Activated T-helper 9 cell treated with anti-CD3 and anti-CD28 coated beads, Interleukin-2, amount 50 U/mL, for 16 hours (primary cell): ENCODE data around the gene BLVRA.
A peak's percentile ranks its signal among the peaks of the same experiment; 100 is the strongest.
"Not testable (repeated sequence)": the region's sequence is repeated elsewhere in the genome, so short reads cannot be mapped to it uniquely, and the experiment has no call there.

Experiments used
- DNase-seq: peaks from one replicate; pipeline ENCODE4 v3.0.0-alpha.2; 2020; ENCODE audit warnings: low read depth

BLVRA gene

DNA sequence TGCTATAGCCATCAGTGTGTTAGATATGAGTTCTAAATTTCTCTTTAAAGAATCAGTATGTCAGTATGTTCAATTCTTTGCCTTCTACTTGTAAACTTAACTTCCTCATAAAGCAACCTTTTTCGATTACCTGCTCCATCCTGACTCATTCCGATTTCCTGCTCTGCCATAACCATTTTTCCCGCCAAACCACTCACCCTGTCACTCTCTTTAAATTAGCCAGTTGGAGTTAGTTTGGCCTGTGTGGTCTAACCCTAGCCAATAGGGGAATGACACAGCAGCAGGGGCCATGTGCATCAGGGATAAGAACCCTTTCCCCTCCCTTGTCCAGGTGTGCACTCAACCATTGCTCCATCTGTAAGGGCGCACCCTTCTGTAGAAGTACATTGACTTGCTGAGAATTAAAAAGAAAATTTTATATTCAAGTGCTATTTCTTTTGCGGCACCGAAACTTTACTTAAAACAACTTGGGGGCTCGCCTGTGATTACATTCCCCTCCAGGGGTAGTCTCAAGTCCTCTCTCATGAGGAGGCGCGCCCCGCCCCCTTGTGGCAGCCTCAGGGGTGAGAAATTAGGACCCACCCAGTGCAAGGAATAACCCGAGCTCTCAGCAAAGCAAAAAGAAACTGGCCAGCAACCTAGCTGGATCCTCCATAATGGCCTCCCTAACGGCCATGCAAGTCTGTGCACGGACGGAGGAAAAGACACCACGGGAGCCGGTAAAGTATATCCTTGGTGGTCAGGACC, 51.9 kb downstream of the BLVRA start:
- DNase-seq, result peak; percentile 9

DNA sequence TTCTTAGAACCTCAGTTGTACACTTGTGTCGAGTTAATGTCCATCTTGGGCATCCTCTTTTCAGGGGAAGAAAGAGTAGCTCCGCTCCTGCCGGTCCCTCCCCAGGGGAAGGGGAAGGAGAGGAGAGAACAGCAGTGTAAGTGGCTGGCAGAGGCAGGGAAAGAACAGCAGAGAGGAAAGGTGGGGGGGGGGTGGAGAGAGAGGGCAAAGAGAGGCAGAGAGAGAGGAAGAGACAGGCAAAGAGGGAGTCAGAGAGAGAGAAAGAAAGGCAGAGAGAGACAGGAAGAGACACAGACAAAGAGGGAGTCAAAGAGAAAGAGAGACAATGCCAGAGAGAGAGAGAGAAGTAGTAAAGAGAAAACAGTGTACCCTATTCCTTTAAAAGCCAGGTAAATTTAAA, 56.9 kb downstream of the BLVRA start:
- no peak for DNase-seq

DNA sequence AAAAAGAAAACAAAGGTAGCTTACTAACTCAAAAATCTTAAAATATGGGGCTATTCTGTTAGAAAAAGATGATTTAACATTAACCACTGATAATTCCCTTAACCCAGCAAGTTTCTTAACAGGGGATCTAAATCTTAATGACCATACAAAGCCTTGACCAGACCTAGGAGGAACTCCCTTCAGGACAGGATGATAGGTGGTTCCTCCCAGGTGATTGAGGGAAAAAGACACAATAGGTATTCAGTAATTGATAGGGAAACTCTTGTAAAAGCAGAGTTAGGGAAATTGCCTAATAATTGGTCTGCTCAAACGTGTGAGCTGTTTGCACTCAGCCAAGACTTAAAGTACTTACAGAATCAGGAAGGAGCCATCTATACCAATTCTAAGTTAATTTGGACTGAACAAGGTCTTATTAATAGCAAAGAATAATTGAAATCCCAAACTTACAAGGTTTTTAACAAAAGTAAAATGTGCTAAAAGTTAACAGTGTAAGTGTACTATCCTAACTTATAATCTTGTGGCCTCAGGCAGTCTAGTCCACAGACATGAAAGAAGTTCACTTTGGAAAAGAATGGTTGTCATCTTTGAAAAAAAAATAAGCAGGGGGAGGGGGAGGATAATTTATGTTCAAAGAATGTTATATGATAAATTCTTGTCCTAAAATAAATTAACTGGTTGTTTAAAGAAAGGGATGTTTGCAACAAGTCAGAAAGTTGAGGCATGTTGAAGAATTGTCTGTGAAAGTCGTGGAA, 57.7 kb downstream of the BLVRA start:
- DNase-seq, result not testable (repeated sequence)

DNA sequence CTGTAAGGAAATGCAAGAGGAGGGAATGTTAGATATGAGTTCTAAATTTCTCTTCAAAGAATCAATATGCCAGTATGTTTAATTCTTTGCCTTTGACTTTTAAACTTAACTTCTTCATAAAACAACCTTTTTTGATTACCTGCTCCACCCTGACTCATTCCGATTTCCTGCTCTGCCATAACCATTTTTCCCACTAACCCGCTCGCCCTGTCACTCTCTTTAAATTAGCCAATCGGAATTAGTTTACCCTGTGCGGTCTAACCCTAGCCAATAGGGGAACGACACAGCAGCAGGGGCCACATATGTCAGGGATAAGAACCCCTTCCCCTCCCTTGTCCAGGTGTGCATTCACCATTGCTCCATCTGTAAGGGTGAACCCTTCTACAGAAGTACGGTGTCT, 64.9 kb downstream of the BLVRA start:
- not testable (repeated sequence) for DNase-seq

DNA sequence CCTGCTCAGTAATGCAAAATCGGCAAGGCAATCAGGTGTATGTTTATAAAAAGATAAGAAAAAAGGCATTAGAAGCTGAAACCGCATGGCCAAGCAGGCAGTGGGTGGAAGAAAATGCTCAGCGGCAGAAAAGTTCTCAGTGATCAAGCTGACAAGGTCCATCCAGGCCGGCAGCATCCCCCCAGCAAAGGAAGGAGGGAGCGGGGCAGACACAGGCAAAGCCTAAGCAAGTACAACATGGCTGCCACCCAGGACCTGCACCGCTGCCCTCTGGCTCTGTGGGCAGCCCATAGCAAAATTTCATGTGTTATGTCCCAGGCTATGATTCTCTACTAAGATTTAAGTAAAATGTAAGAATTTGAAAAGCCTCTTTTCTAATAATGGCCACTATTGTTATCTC, 65.5 kb downstream of the BLVRA start:
- DNase-seq, result no peak

DNA sequence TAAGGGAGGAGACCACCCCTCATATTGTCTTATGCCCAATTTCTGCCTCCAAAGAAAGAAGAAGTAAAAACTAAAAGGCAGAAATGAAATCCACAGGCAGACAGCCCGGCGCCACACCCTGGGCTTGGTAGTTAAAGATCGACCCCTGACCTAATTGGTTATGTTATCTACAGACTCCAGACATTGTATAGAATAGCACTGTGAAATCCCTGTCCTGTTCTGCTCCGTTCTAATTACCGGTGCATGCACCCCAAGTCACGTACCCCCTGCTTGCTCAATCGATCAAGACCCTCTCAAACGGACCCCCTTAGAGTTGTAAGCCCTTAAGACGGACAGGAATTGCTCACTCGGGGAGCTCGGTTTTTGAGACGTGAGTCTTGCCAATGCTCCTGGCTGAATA, 66.0 kb downstream of the BLVRA start:
- DNase-seq, result not testable (repeated sequence)

DNA sequence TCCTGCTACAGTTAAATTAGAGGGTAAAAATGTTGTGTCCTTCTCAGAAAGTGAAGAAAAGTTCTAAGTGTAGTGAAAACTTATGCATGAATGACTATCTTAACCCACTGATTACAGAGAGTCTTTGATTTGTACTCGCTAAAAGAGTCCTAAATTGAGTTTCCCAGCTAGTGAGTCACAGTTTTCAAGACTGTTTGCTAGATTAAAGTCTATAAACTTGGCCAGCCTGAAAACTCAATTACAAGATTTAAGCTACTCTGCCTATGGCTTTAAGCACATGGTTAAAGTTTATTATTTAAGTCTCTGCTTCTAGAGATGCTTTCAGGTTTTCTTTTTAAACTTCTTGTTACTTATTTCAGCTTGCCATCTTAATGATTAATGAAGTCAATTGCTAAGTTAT, 66.5 kb downstream of the BLVRA start:
- DNase-seq, result no peak

DNA sequence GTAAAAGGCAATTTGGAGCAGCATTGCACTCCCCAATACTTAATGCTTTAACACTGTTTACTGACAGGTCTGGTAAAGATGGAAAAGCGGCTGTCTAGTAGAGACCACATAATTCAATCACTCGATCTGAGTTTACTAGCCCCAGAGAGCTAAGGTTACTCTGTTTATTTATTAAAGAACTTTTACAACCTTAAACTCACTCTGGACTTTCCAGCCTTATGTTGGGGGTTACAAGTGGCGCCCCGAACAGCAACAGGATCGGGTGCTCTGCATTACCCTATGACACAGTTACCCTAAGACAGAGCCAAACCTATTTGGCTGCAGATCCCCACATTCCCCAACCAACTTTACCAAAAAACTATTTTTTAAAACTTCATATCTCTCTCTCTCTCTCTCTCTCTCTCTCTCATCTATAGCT, 66.9 kb downstream of the BLVRA start:
- DNase-seq, result no peak

DNA sequence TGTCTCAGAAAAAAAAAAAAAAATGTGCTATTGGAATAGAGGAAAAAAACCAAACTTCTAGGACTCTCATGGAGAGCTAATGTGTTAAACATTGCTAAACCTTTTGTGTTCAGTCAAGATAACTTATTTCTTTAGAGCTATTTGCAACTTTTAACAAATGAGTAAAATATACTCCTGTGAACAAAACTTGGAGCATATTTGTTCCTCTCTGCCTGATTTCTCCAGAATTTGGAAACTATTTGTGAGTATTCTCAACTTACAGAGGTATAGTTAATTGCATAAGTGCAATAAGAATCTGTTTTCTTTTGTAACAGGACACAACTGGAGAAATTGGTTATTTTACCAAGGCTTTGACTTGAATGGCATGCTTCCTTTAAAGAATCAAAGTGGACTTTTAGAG, 72.4 kb downstream of the BLVRA start:
- not testable (repeated sequence) for DNase-seq

DNA sequence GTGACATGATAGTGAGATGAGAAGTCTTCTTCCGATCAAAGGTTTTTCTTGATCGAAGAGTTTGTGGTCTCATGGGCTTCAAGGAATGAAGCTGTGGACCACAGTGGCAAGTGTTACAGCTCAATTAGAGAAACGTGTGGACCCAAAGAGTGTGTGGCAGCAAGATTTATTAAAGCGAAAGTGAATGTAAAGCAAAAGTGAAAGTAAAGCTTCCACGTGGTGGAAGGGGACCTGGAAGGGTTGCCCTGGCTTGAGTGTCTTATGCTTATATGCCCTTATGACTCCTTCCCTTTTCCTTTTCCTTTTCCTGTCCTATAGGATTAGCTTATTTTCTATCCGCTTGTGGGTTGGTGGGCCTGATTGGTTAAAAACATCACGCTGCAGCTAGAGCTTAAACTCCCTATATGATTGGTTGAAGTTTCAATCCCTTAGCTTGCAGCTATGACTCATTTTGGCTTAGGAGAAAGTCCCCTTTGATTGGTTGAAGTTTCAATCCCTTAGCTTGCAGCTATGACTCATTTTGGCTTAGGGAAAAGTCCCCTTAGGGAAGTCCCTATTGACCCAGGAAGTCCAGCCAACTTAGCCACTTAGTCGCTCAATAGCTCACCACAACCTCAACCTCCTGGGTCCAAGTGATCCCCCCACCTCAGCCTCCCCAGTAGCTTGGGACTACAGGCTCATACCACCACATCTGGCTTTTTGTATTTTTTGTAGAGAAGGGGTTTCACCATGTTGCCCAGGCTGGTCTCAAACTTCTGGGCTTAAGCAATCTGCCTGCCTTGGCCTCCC, 76.2 kb downstream of the BLVRA start:
- peak; percentile 12 for DNase-seq

DNA sequence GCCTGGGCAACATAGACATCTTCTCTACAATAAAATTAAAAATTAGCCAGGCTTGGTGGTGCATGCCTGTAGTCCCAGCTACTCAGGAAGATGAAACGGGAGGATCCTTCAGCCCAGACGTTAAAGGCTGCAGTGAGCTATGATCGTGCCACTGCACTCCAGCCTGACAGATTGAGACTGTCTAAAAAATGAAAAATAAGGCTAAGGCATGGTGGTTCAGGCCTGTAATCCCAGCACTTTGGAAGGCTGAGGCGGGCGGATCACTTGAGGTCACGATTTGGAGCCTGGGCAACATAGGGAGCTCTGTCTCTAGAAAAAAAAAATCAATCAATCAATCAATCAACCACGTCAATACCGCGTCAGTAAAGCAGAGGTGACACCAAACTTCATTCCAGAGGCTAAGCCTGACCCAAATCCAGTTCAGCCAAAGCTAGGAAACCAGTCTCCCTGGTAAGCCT, 79.8 kb downstream of the BLVRA start:
- DNase-seq, result no peak

DNA sequence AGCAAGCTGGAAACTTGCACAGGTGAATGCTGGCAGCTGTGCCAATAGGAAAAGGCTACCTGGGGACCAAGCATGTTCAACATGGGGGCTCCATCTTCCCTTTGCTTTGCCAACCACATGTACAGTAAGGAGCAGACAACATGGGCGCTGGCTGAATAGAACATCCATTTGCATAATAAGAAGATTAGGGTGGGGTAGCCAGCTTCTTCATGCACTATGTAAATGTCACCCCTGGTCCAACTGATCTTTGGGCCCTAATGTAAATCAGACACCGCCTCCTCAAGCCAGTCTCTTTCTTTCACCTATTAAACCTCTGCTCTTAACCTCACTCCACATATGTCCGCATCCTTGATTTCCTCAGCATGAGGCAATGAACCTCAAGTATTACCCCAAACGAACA, 84.8 kb downstream of the BLVRA start:
- no peak for DNase-seq

DNA sequence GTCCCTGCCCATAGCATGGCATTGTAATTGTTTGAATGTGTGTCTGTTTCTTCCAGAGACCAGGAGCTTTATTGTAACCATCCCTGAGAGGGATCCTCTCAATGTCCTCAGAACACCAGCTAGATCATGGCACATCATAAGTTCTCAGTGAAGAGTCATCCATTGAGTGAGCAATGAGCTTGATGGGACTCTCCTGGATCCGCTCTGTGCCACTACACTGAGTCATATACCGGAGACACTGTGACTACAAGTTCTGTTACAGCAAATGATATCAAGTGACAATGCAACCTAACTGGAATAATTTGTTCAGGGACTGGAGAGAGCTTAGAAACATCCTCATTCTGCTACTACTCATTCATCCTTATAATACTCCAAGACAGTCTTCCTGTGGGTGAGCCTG, 85.8 kb downstream of the BLVRA start:
- no peak for DNase-seq

DNA sequence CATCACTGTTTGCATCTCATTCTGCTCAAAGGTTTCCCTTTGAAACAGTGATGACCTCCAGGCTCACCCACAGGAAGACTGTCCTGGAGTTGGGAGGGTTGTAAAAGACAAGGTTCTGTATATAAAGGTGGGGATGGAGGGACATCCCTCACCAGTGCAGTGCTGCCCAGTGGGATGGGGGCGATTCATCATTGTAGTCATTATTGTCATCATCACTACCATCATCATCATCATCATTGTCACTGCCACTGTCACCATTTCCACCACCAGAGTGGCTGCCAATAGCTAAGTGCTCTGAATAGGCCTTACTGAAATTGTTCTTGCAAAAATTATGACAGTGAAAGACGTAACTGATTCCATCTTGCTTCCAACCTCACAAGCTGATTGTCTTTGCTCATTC, 86.2 kb downstream of the BLVRA start:
- DNase-seq, result no peak

DNA sequence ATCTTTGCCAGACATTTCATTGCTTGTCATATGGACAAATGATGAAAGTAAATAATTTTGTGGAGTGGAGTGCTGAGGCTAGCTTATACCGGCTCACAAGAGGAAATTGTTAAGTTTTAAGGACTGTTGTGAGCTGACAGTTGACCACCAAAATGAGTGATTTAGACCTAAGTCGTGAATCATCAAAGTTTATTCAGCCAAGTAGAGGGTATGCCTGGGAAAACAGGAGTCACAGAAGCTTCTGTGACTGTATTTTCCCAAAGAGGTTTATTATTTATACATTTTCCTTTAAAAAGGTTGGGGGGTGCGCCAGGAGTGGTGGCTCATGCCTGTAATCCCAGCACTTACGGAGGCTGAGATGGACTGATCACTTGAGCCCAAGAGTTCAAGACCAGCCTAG, 89.0 kb downstream of the BLVRA start:
- no peak for DNase-seq

DNA sequence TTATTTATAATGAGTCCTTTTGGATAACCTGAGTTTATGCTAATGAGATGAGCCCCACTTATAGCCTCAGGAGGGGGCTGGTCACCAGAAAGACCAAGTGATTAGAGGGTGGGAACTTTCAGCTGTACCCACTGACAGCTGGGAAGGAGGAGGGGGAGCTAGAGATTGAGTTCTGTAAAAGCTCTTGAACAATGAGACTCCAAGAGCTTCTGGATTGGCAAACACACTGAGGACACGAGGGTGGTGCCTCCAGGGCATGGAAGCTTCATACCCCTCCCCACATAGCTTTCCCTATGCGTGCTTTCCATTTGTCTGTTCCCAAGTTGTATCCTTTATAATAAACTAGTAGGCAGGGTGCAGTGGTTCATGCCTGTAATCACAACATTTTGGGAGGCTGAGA, 90.6 kb downstream of the BLVRA start:
- no peak for DNase-seq

DNA sequence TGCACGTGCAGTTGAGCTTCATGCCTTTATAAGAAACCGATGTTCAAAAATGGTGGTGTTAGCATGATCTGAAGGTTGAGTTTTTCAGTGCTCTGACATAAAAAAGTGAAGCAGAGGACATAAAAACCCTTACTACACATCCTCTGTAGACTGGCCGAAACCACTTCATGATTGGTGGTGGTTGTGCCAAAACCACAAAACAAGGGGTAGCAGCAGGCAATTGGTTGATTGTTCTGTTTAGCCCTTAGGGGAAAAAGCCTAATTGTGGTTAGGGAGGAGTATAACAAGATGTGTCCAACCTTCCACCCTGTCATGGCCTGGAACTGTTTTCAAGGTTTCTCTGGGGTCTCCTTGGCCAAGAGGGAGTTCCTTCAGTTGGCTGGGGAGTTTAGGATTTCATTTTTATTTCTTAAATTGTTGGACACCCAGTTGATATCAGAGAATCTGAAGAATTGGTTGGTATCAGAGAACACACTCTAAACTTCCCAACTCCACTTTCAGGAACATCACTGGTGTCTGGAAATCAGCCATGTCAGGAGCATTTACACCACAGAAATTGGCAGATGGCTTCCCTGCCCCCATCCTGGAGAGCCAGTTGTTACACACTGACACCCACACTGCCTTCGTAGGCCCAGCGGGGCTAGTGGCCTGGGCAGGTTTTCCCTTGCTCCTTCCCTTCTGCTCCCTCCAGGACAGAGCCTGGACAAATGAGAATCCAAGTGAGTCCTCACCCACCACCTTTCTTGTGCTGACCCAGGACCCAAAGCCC, 92.1 kb downstream of the BLVRA start:
- no peak for DNase-seq

DNA sequence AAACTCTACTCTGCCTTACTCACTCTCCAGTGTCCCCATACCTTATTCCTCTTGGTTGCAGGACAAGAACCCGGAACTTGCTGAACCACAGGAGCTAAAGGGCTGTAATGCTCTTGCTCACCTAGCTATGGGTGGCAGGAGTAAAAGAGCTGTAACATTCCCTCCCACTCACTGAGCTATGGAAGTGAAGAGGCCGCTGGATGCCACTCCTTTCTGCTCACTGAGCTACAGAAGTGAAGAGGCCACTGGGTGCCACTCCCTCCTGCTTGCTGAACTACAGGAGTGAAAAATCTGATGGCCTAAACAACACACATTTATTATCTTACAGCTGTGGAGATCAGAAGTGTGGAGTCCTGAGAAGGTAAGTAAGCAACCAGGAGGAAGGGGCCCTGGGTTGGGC, 93.3 kb downstream of the BLVRA start:
- DNase-seq, result no peak

DNA sequence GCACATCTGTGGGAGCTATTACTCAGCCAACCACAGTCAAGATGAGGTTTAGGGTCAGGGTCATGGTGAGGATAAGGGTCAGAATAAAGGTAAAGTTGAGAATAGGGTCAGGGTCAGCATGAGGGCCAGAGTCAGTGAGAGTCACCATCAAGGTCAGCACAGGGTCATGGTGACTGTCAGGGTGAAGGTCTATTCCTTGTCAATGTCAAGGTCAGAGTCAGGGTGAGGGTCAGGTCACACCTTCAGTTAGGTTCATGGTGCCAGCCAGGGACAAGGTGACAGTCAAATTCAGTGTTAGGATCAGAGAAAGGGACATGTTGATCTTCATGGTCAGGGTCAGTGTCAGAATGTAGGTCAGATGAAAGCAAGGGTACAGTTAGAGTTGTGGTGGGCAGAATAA, 96.7 kb downstream of the BLVRA start:
- DNase-seq, result no peak

DNA sequence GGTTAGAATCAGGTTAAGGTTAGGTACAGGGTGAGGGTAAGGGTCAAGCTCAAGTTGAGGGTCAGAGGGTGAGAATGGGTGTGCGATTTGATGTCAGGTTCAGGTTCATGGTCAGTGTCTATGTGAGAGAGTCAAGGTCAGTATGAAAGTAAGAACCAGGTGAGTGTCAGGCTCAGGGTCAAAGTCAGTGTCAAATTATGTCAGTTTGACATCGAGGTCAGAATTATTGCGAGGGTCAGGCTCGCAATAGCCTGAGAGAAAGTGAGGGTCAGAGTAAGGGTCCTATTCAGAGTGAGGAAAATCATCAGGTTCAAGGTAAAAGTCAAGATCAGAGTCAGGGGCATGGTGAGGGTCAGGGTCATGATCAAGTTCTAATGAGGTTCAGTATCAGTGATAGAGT, 97.8 kb downstream of the BLVRA start:
- no peak for DNase-seq
